HepG2 (cell line): ENCODE measurements around the gene TCERG1L. TPM values are rescaled to one million over a fixed set of nuclear protein-coding genes. Genes with fewer than 3 reads are reported as not detected.

ENCODE experiments used
- ATAC-seq: fragments of 200-7000 bp; cut with Tn5 transposase; 3 replicates; pipeline ENCODE4 v1.9.1; 2020; ENCODE audit warnings: mild to moderate bottlenecking, moderate library complexity
- BruUV-seq: library from RNA; stranded (reverse); fragments of 400-500 nt; replicated peaks from 2 replicates; lab custom pipeline; 2021; lab: Mats Ljungman, UMichigan
- CTCF ChIA-PET: fragments of 300-600 bp; formaldehyde crosslinking; extraction: SDS; loops from one replicate; lab custom pipeline; 2021; ENCODE audit warnings: low total read pairs, inconsistent platforms, low intra/inter-chr PET ratio; lab: Yijun Ruan, JAX
- POLR2A ChIA-PET: fragments of 350-600 bp; sonication (Branson Sonifier 250); formaldehyde crosslinking; loops from one replicate; lab custom pipeline; 2020; ENCODE audit warnings: antibody characterized with exemption, inconsistent platforms; lab: Yijun Ruan, JAX
- DNase-seq: peaks from one replicate; pipeline ENCODE4 v3.0.0-alpha.2; 2015; ENCODE audit warnings: low spot score
- FAIRE-seq: peaks from 3 replicates; lab custom pipeline; 2011; peaks lifted over from hg19 to GRCh38; lab: Jason Lieb, UNC
- H2AFZ ChIP-seq: one replicate; pipeline ENCODE4 v1.6.1; 2011; ENCODE audit warnings: low read length, inconsistent platforms
- H3K27ac ChIP-seq: fragments of 300-600 bp; 3 replicates; pipeline ENCODE4 v1.8.0; 2011; ENCODE audit warnings: mixed run types, mild to moderate bottlenecking, mixed read lengths, low read length, inconsistent platforms; ENCODE audit not compliant: insufficient read depth; ENCODE audit errors: extremely low read length
- H3K27me3 ChIP-seq, 2 experiments: fragments of 200-600 bp in 1 of 2; 2 replicates in 1 of 2; 3 replicates in 1 of 2; pipeline versions ENCODE4 v1.6.0 to v1.8.0; 2011; ENCODE audit warnings: low read length in 2 of 2, mild to moderate bottlenecking in 2 of 2, moderate library complexity in 2 of 2, inconsistent platforms in 1 of 2; ENCODE audit not compliant: insufficient read depth in 2 of 2, control insufficient read depth in 1 of 2
- H3K36me3 ChIP-seq, 2 experiments: fragments of 200-600 bp in 1 of 2; replicated peaks in 1 of 2; 2 replicates in 1 of 2; 3 replicates in 1 of 2; pipeline versions ENCODE4 v1.5.1 to v1.8.0; 2011; ENCODE audit warnings: low read length in 2 of 2, inconsistent platforms in 1 of 2; ENCODE audit not compliant: insufficient read depth in 2 of 2, control insufficient read depth in 1 of 2
- H3K4me1 ChIP-seq: 2 replicates; pipeline ENCODE4 v1.5.1; 2012; ENCODE audit warnings: low read length, inconsistent platforms; ENCODE audit not compliant: insufficient read depth
- H3K4me2 ChIP-seq: 2 replicates; pipeline ENCODE4 v1.6.0; 2011; ENCODE audit warnings: low read depth, low read length, inconsistent platforms
- H3K4me3 ChIP-seq, 3 experiments: fragments of 200-600 bp in 1 of 3; sonication (generic), shearing (Covaris generic) in 1 of 3; replicated peaks in 1 of 3; 2 replicates each; pipeline ENCODE4 v1.5.1; 2011 to 2016; ENCODE audit warnings: low read length in 3 of 3, inconsistent platforms in 2 of 3, low read depth in 2 of 3, mild to moderate bottlenecking in 2 of 3, control low read depth in 1 of 3, mixed read lengths in 1 of 3; ENCODE audit not compliant: insufficient read depth in 1 of 3
- H3K79me2 ChIP-seq: one replicate; pipeline ENCODE4 v1.6.1; 2011; ENCODE audit warnings: low read length, inconsistent platforms; ENCODE audit not compliant: insufficient read depth
- H3K9ac ChIP-seq: 2 replicates; pipeline ENCODE4 v1.6.0; 2011; ENCODE audit warnings: mild to moderate bottlenecking, low read depth, low read length, inconsistent platforms; ENCODE audit not compliant: insufficient read depth
- H3K9me3 ChIP-seq: 2 replicates; pipeline ENCODE4 v1.5.1; 2012; ENCODE audit warnings: mild to moderate bottlenecking, low read length
- H4K20me1 ChIP-seq: 2 replicates; pipeline ENCODE4 v1.6.0; 2011; ENCODE audit warnings: inconsistent platforms, mild to moderate bottlenecking, low read length, moderate library complexity; ENCODE audit not compliant: insufficient read depth
- ATF7-NPFF ChIP-seq: sonication (generic); formaldehyde crosslinking; IDR thresholded peaks from 2 replicates; pipeline ENCODE4 v1.8.1; 2023; ENCODE audit warnings: mild to moderate bottlenecking, low read depth, missing genetic modification reagents, moderate library complexity
- DMTF1 ChIP-seq: sonication (generic); formaldehyde crosslinking; IDR thresholded peaks from 2 replicates; pipeline ENCODE4 v1.4.0; 2020; ENCODE audit warnings: mild to moderate bottlenecking, missing genetic modification reagents
- ZNF496 ChIP-seq: sonication (generic); formaldehyde crosslinking; IDR thresholded peaks from 2 replicates; pipeline ENCODE4 v1.8.1; 2023; ENCODE audit warnings: mild to moderate bottlenecking, moderate library complexity, missing genetic modification reagents; ENCODE audit not compliant: insufficient replicate concordance
- ZNF570 ChIP-seq: sonication (generic); formaldehyde crosslinking; IDR thresholded peaks from 2 replicates; pipeline ENCODE4 v1.4.0; 2020; ENCODE audit warnings: mild to moderate bottlenecking, missing genetic modification reagents, borderline replicate concordance
- ZNF747 ChIP-seq: sonication (generic); formaldehyde crosslinking; IDR thresholded peaks from 2 replicates; pipeline ENCODE4 v1.8.1; 2023; ENCODE audit warnings: missing genetic modification reagents, mild to moderate bottlenecking, borderline replicate concordance
- WGBS: methylation state at CpG from one replicate; pipeline ENCODE4 v1.1.6; 2017; ENCODE audit warnings: low lambda C conversion rate; 5-methylcytosine and 5-hydroxymethylcytosine counted together
- in situ Hi-C: cut with HindIII; loops from 2 replicates; pipeline ENCODE4 v1.10.0; 2017; ENCODE audit warnings: low pct_unique_long_range_greater_than_20kb; ENCODE audit not compliant: extremely low pct_ligation_motif_present
- intact Hi-C: fragments of 100-400 bp; cut with micrococcal nuclease; formaldehyde crosslinking; loops from one replicate; pipeline ENCODE4 v1.10.0; 2022; ENCODE audit not compliant: unreplicated experiment
- polyA plus RNA-seq, 8 experiments: library from polyadenylated mRNA; depleted of rRNA in 3 of 8; stranded (reverse) in 7 of 8; unstranded in 1 of 8; fragments of >200 nt; fragmentation: Illumina TruSeq in 4 of 8; extraction: Trizol in 4 of 8; gene quantifications; 2 replicates each; pipeline versions ENCODE4 v1.2.1 to v1.2.3, GENCODE V29; 2011 to 2016; ENCODE audit warnings: low read depth in 4 of 8, missing spikeins in 1 of 8, mixed read lengths in 1 of 8; ENCODE audit not compliant: insufficient read depth in 1 of 8
- total RNA-seq, 5 experiments: library from RNA; depleted of rRNA; stranded (reverse); fragments of >200 nt; fragmentation: Illumina TruSeq; extraction: Trizol; gene quantifications; 2 replicates each; pipeline ENCODE4 v1.2.3, GENCODE V29; 2016; ENCODE audit warnings: low read depth in 1 of 5
- TF ChIP-seq, protein P1 (sequence below): sonication (generic); formaldehyde crosslinking; IDR thresholded peaks from 2 replicates; pipeline ENCODE4 v1.4.0; 2020; ENCODE audit warnings: missing genetic modification reagents

Gene TCERG1L
- total and polyA plus RNA-seq, 2 of the 13 experiments (the other 11 are each of a cell fraction or from before 2014, with no cell fraction given), result not detected

- Histone ChIP-seq H3K79me2 (no peaks in the 10 kb centered on the region), H4K20me1 (no peaks in the 10 kb centered on the region; the same call in 1 of the 2 replicates), H2AFZ (no peak overlapping the region), H3K9ac (no peak overlapping the region), H3K4me2 (no peak overlapping the region), H3K9me3 (no peaks in the 10 kb centered on the region), H3K27ac (no peak overlapping the region), H3K36me3 (no peaks in the 10 kb centered on the region), H3K4me1 (peaks cover 20% of the 10 kb centered on the region), H3K27me3 (peaks cover 2 to 46% of the 10 kb centered on the region in 2 experiments; a peak in 4 of 5 replicates), H3K4me3 (no peak overlapping the region)
- no TSS peak for BruUV-seq
- CTCF ChIA-PET, result no interaction called here
- 42% methylated on average over 17 of the region's 24 CpGs for WGBS
- intact Hi-C loops, result no loop called here
- TF ChIP-seq, protein P1, sequence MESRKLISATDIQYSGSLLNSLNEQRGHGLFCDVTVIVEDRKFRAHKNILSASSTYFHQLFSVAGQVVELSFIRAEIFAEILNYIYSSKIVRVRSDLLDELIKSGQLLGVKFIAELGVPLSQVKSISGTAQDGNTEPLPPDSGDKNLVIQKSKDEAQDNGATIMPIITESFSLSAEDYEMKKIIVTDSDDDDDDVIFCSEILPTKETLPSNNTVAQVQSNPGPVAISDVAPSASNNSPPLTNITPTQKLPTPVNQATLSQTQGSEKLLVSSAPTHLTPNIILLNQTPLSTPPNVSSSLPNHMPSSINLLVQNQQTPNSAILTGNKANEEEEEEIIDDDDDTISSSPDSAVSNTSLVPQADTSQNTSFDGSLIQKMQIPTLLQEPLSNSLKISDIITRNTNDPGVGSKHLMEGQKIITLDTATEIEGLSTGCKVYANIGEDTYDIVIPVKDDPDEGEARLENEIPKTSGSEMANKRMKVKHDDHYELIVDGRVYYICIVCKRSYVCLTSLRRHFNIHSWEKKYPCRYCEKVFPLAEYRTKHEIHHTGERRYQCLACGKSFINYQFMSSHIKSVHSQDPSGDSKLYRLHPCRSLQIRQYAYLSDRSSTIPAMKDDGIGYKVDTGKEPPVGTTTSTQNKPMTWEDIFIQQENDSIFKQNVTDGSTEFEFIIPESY, result peak; percentile 56; the same call in 1 of the 2 replicates
- TF ChIP-seq ZNF747 (CRISPR knock-in tag) (no peak), ZNF570 (CRISPR knock-in tag) (no peak), ATF7-NPFF (CRISPR knock-in tag) (no peak), ZNF496 (CRISPR knock-in tag) (no peak), DMTF1 (CRISPR knock-in tag) (no peak)
- ATAC-seq, result no peak
- in situ Hi-C loops, result no loop called here
- POLR2A ChIA-PET, result no interaction called here
- no peak for FAIRE-seq
- no peak for DNase-seq
Observed at GRCh38 chr10:131087464-131088215, 223.9 kb downstream of the TCERG1L start.
